ENCODE measurements around the gene RIN3.

DNA sequence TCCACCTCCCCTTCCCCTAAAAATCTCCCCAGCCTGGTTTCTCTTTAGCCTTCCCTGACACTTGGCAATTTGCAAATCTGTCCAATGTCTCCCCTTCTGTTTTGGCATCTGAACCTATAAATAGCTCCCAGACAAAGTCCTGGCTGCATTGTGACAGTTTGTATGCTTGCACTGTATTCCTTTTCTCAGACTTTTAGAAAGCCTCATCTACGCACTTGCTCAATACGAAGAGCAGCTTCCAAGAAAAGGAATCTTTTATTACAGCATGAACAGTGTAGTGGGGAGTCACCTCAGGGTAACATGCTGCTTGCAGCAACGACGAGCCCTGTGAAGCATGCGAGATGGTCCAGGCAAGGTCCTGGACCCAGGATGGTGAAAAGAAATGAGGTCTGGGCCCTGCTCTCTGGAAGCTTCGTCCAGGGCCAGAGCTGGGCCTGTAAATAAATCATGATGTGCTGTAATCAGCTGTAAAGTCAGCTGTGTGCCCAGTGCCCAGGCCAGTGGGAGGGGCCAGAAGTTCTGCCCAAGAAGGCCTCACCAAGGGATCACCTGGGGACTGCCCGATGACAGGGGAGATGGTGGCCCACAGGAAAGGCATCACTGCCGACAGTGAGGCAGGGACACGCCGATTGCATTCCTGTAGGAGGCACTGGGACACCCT, 88.3 kb downstream of the RIN3 start:
- TF ChIP-seq CTCF (IDR thresholded peaks at IDR 0.05) (no peak), POLR2A (IDR thresholded peaks at IDR 0.05) (no peak)

Measured in adrenal gland (tissue), 5 donors.